GM23338 (cell line): Measurements from ENCODE around the gene PXYLP1. TPM values are rescaled to one million over a fixed set of nuclear protein-coding genes. Genes with fewer than 3 reads are reported as not detected.
A peak's percentile ranks its signal among the peaks of the same experiment; 100 is the strongest.

ENCODE experiments used
- ATAC-seq: fragments of 200-7000 bp; cut with Tn5 transposase; 3 replicates; pipeline ENCODE4 v1.9.1; 2020
- DNase-seq: peaks from one replicate; pipeline ENCODE4 v3.0.0-alpha.2; 2015; ENCODE audit warnings: low spot score
- H2AFZ ChIP-seq: fragments of 200-600 bp; sonication (generic); 2 replicates; pipeline ENCODE4 v1.8.0; 2016; ENCODE audit warnings: antibody characterized with exemption, mild to moderate bottlenecking, moderate library complexity
- H3F3A ChIP-seq: fragments of 200-600 bp; sonication (generic); replicated peaks from 2 replicates; pipeline ENCODE4 v1.8.0; 2017; ENCODE audit warnings: antibody characterized with exemption, mixed run types, low read depth
- H3K27ac ChIP-seq: fragments of 200-600 bp; sonication (generic); 2 replicates; pipeline ENCODE4 v1.6.1; 2016; ENCODE audit warnings: low read depth
- H3K27me3 ChIP-seq: fragments of 200-600 bp; sonication (generic); 2 replicates; pipeline ENCODE4 v1.8.0; 2016; ENCODE audit warnings: mild to moderate bottlenecking, mixed run types, moderate library complexity; ENCODE audit not compliant: insufficient read depth
- H3K36me3 ChIP-seq: fragments of 200-600 bp; sonication (generic); 2 replicates; pipeline ENCODE4 v1.8.0; 2016; ENCODE audit warnings: mild to moderate bottlenecking; ENCODE audit not compliant: insufficient read depth
- H3K4me1 ChIP-seq: fragments of 200-600 bp; sonication (generic); 2 replicates; pipeline ENCODE4 v1.8.0; 2016; ENCODE audit warnings: mild to moderate bottlenecking, moderate library complexity; ENCODE audit not compliant: insufficient read depth
- H3K4me2 ChIP-seq: fragments of 200-600 bp; sonication (generic); 2 replicates; pipeline ENCODE4 v1.7.1; 2017; ENCODE audit warnings: mixed run types
- H3K4me3 ChIP-seq: fragments of 200-600 bp; sonication (generic); 2 replicates; pipeline ENCODE4 v1.6.1; 2016; ENCODE audit warnings: mixed run types
- H3K79me2 ChIP-seq: fragments of 200-600 bp; sonication (generic); replicated peaks from 2 replicates; pipeline ENCODE4 v1.8.0; 2017; ENCODE audit warnings: mild to moderate bottlenecking; ENCODE audit not compliant: insufficient read depth
- H3K9me2 ChIP-seq: fragments of 200-600 bp; sonication (generic); 2 replicates; pipeline ENCODE4 v1.8.0; 2017; ENCODE audit not compliant: insufficient read depth
- H4K20me1 ChIP-seq: fragments of 200-600 bp; sonication (generic); replicated peaks from 2 replicates; pipeline ENCODE4 v1.8.0; 2017; ENCODE audit warnings: mild to moderate bottlenecking; ENCODE audit not compliant: insufficient read depth
- H3K27ac Mint-ChIP-seq: 2 replicates; pipeline ENCODE4 v1.8.0; 2020; ENCODE audit warnings: inconsistent platforms, mild to moderate bottlenecking, moderate library complexity, mixed read lengths
- H3K27me3 Mint-ChIP-seq: 3 replicates; pipeline ENCODE4 v1.8.0; 2022; ENCODE audit warnings: low read depth, mild to moderate bottlenecking, moderate library complexity, mixed read lengths, inconsistent platforms; ENCODE audit not compliant: insufficient read depth, poor library complexity
- H3K36me3 Mint-ChIP-seq: 3 replicates; pipeline ENCODE4 v1.8.0; 2021; ENCODE audit warnings: low read depth, mild to moderate bottlenecking, inconsistent platforms, moderate library complexity, mixed read lengths
- H3K4me1 Mint-ChIP-seq: 3 replicates; pipeline ENCODE4 v1.8.0; 2020; ENCODE audit warnings: mild to moderate bottlenecking, inconsistent platforms, mixed read lengths
- H3K4me3 Mint-ChIP-seq: 3 replicates; pipeline ENCODE4 v1.8.0; 2021; ENCODE audit warnings: moderate library complexity, mild to moderate bottlenecking, inconsistent platforms, mixed read lengths
- H3K9me3 Mint-ChIP-seq: 3 replicates; pipeline ENCODE4 v1.8.0; 2020; ENCODE audit warnings: moderate library complexity, mild to moderate bottlenecking, inconsistent platforms, mixed read lengths
- CREB1 ChIP-seq: fragments of 250-450 bp; sonication (Bioruptor Pico); IDR thresholded peaks from 2 replicates; pipeline ENCODE4 v1.5.0; 2020; ENCODE audit warnings: low read depth, mild to moderate bottlenecking, moderate library complexity
- EZH2 ChIP-seq: fragments of 200-600 bp; sonication (generic); IDR thresholded peaks from one replicate; pipeline ENCODE4 v1.8.0; 2017; ENCODE audit warnings: antibody characterized with exemption, mild to moderate bottlenecking, low read depth; ENCODE audit not compliant: unreplicated experiment
- EZH2phosphoT487 ChIP-seq: fragments of 200-600 bp; sonication (generic); IDR thresholded peaks from one replicate; pipeline ENCODE4 v1.8.1; 2018; ENCODE audit warnings: antibody characterized with exemption; ENCODE audit not compliant: unreplicated experiment
- ZNF331 ChIP-seq: fragments of 250-450 bp; sonication (Bioruptor Pico); IDR thresholded peaks from 2 replicates; pipeline ENCODE4 v1.5.0; 2020; ENCODE audit warnings: low read depth, mild to moderate bottlenecking, moderate library complexity
- polyA plus RNA-seq: library from polyadenylated mRNA; unstranded; fragments of >200 nt; fragmentation: Nextera tagmentation; extraction: Ambion mirVana; gene quantifications from 2 replicates; pipeline ENCODE4 v1.2.1, GENCODE V29; 2016
- total RNA-seq: library from RNA; depleted of rRNA; stranded (reverse); fragments of >200 nt; shearing (Covaris generic); gene quantifications from 2 replicates; pipeline ENCODE4 v1.2.3, GENCODE V29; 2014
- TF ChIP-seq, protein P1 (sequence below): IDR thresholded peaks from 2 replicates; pipeline ENCODE4 v1.6.1; 2016; ENCODE audit warnings: antibody characterized with exemption
- TF ChIP-seq, protein P2 (sequence below): IDR thresholded peaks from one replicate; pipeline ENCODE4 v1.6.1; 2018; ENCODE audit warnings: antibody characterized with exemption; ENCODE audit not compliant: unreplicated experiment
- TF ChIP-seq, protein P3 (sequence below): fragments of 250-450 bp; sonication (Bioruptor Pico); IDR thresholded peaks from 2 replicates; pipeline ENCODE4 v1.5.0; 2020; ENCODE audit warnings: mild to moderate bottlenecking, moderate library complexity

Gene PXYLP1
- total and polyA plus RNA-seq, 2 experiments from 2014 or later: 8.9 to 20.1 TPM

DNA sequence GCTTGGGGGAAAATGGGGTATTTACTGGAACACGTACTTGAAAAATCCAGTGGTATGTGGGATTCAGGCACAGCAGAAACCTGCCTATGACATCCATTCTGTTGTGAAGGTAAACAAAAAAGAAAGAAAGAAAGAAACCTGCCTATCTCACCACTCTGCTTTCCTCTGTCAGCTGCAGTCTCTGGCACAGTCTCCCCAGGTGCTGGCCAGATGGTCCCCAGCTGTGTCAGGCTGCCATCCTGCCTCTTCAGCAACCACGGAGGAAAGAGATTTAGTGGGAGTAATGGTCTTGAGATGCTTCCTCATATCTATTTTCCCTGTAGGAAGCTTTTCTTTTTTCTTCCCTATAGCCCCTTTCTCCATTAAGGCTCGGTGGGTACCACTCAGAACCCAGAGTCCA is 2.5 kb upstream of the PXYLP1 start:
- Histone ChIP-seq H3K9me2 (0 out of 2 replicates have a peak, but pooled peaks cover 3% of the 10 kb centered on the region), H3K79me2 (peaks cover 6% of the 10 kb centered on the region; the same call in 1 of the 2 replicates), H4K20me1 (peaks cover 5% of the 10 kb centered on the region), H3K27me3 (peaks cover 39% of the 10 kb centered on the region), H3K4me2 (peak overlapping the region; percentile 32; the same call in 1 of the 2 replicates), H3F3A (peaks cover 10% of the 10 kb centered on the region; the same call in 1 of the 2 replicates), H3K27ac (no peak overlapping the region), H3K4me1 (peaks cover 34% of the 10 kb centered on the region), H3K36me3 (no peaks in the 10 kb centered on the region), H2AFZ (no peak overlapping the region), H3K4me3 (no peak overlapping the region)
- H3K27ac Mint-ChIP-seq: no peak overlapping the region
- H3K9me3 Mint-ChIP-seq: no peaks in the 10 kb centered on the region
- H3K36me3 Mint-ChIP-seq: no peaks in the 10 kb centered on the region
- no peak overlapping the region for H3K4me3 Mint-ChIP-seq
- no peak for ATAC-seq
- H3K4me1 Mint-ChIP-seq: peaks cover 41% of the 10 kb centered on the region
- DNase-seq: no peak
- peaks cover 37% of the 10 kb centered on the region for H3K27me3 Mint-ChIP-seq
- TF ChIP-seq CREB1 (no peak), EZH2 (no peak), ZNF331 (CRISPR knock-in tag) (no peak), EZH2phosphoT487 (no peak)
- TF ChIP-seq, protein P1, sequence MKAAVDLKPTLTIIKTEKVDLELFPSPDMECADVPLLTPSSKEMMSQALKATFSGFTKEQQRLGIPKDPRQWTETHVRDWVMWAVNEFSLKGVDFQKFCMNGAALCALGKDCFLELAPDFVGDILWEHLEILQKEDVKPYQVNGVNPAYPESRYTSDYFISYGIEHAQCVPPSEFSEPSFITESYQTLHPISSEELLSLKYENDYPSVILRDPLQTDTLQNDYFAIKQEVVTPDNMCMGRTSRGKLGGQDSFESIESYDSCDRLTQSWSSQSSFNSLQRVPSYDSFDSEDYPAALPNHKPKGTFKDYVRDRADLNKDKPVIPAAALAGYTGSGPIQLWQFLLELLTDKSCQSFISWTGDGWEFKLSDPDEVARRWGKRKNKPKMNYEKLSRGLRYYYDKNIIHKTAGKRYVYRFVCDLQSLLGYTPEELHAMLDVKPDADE: no peak
- TF ChIP-seq, protein P2, sequence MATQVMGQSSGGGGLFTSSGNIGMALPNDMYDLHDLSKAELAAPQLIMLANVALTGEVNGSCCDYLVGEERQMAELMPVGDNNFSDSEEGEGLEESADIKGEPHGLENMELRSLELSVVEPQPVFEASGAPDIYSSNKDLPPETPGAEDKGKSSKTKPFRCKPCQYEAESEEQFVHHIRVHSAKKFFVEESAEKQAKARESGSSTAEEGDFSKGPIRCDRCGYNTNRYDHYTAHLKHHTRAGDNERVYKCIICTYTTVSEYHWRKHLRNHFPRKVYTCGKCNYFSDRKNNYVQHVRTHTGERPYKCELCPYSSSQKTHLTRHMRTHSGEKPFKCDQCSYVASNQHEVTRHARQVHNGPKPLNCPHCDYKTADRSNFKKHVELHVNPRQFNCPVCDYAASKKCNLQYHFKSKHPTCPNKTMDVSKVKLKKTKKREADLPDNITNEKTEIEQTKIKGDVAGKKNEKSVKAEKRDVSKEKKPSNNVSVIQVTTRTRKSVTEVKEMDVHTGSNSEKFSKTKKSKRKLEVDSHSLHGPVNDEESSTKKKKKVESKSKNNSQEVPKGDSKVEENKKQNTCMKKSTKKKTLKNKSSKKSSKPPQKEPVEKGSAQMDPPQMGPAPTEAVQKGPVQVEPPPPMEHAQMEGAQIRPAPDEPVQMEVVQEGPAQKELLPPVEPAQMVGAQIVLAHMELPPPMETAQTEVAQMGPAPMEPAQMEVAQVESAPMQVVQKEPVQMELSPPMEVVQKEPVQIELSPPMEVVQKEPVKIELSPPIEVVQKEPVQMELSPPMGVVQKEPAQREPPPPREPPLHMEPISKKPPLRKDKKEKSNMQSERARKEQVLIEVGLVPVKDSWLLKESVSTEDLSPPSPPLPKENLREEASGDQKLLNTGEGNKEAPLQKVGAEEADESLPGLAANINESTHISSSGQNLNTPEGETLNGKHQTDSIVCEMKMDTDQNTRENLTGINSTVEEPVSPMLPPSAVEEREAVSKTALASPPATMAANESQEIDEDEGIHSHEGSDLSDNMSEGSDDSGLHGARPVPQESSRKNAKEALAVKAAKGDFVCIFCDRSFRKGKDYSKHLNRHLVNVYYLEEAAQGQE: no peak
- TF ChIP-seq, protein P3, sequence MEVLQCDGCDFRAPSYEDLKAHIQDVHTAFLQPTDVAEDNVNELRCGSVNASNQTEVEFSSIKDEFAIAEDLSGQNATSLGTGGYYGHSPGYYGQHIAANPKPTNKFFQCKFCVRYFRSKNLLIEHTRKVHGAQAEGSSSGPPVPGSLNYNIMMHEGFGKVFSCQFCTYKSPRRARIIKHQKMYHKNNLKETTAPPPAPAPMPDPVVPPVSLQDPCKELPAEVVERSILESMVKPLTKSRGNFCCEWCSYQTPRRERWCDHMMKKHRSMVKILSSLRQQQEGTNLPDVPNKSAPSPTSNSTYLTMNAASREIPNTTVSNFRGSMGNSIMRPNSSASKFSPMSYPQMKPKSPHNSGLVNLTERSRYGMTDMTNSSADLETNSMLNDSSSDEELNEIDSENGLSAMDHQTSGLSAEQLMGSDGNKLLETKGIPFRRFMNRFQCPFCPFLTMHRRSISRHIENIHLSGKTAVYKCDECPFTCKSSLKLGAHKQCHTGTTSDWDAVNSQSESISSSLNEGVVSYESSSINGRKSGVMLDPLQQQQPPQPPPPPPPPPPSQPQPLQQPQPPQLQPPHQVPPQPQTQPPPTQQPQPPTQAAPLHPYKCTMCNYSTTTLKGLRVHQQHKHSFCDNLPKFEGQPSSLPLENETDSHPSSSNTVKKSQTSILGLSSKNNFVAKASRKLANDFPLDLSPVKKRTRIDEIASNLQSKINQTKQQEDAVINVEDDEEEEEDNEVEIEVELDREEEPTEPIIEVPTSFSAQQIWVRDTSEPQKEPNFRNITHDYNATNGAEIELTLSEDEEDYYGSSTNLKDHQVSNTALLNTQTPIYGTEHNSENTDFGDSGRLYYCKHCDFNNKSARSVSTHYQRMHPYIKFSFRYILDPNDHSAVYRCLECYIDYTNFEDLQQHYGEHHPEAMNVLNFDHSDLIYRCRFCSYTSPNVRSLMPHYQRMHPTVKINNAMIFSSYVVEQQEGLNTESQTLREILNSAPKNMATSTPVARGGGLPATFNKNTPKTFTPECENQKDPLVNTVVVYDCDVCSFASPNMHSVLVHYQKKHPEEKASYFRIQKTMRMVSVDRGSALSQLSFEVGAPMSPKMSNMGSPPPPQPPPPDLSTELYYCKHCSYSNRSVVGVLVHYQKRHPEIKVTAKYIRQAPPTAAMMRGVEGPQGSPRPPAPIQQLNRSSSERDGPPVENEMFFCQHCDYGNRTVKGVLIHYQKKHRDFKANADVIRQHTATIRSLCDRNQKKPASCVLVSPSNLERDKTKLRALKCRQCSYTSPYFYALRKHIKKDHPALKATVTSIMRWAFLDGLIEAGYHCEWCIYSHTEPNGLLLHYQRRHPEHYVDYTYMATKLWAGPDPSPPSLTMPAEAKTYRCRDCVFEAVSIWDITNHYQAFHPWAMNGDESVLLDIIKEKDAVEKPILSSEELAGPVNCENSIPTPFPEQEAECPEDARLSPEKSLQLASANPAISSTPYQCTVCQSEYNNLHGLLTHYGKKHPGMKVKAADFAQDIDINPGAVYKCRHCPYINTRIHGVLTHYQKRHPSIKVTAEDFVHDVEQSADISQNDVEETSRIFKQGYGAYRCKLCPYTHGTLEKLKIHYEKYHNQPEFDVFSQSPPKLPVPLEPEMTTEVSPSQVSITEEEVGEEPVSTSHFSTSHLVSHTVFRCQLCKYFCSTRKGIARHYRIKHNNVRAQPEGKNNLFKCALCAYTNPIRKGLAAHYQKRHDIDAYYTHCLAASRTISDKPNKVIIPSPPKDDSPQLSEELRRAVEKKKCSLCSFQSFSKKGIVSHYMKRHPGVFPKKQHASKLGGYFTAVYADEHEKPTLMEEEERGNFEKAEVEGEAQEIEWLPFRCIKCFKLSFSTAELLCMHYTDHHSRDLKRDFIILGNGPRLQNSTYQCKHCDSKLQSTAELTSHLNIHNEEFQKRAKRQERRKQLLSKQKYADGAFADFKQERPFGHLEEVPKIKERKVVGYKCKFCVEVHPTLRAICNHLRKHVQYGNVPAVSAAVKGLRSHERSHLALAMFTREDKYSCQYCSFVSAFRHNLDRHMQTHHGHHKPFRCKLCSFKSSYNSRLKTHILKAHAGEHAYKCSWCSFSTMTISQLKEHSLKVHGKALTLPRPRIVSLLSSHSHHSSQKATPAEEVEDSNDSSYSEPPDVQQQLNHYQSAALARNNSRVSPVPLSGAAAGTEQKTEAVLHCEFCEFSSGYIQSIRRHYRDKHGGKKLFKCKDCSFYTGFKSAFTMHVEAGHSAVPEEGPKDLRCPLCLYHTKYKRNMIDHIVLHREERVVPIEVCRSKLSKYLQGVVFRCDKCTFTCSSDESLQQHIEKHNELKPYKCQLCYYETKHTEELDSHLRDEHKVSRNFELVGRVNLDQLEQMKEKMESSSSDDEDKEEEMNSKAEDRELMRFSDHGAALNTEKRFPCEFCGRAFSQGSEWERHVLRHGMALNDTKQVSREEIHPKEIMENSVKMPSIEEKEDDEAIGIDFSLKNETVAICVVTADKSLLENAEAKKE (CRISPR knock-in tag): no peak
